ENCODE measurements around the gene HDDC3.
"Not testable (repeated sequence)": the region's sequence is repeated elsewhere in the genome, so short reads cannot be mapped to it uniquely, and the experiment has no call there.

HDDC3 gene

GRCh38 chr15:90911302-90911623 lies 21.1 kb downstream of the HDDC3 start:
- Mint-ChIP-seq H3K27ac (no peak overlapping the region), H3K27me3 (no peaks in the 10 kb centered on the region), H3K9me3 (no peaks in the 10 kb centered on the region), H3K36me3 (ENCODE audit: low read depth) (peaks cover 37% of the 10 kb centered on the region), H3K4me1 (no peaks in the 10 kb centered on the region), H3K4me3 (no peak overlapping the region)
- no peak for DNase-seq
- no peak for ATAC-seq

GRCh38 chr15:90910441-90911301 lies 21.7 kb downstream of the HDDC3 start:
- Mint-ChIP-seq H3K27me3 (no peaks in the 10 kb centered on the region), H3K27ac (no peak overlapping the region), H3K36me3 (ENCODE audit: low read depth) (peaks cover 42% of the 10 kb centered on the region), H3K4me1 (peaks cover under 1% of the 10 kb centered on the region), H3K9me3 (no peaks in the 10 kb centered on the region), H3K4me3 (no peak overlapping the region)
- DNase-seq (no peak), ATAC-seq (no peak)

GRCh38 chr15:90909976-90910375 lies 22.4 kb downstream of the HDDC3 start:
- no peak for ATAC-seq
- Mint-ChIP-seq H3K9me3 (no peaks in the 10 kb centered on the region), H3K36me3 (ENCODE audit: low read depth) (peaks cover 44% of the 10 kb centered on the region), H3K4me3 (no peak overlapping the region), H3K4me1 (peaks cover 4% of the 10 kb centered on the region), H3K27ac (no peak overlapping the region), H3K27me3 (no peaks in the 10 kb centered on the region)
- DNase-seq, result no peak

- H3K4me3 Mint-ChIP-seq, H3K27me3 Mint-ChIP-seq, DNase-seq, ATAC-seq, H3K4me1 Mint-ChIP-seq, H3K27ac Mint-ChIP-seq, H3K9me3 Mint-ChIP-seq: not testable (repeated sequence)
- peaks cover 45% of the 10 kb centered on the region for H3K36me3 Mint-ChIP-seq (ENCODE audit: low read depth)
Measured at GRCh38 chr15:90909449-90909848, 22.9 kb downstream of the HDDC3 start.

- H3K27me3 Mint-ChIP-seq, result no peaks in the 10 kb centered on the region
- H3K27ac Mint-ChIP-seq, result no peak overlapping the region
- H3K36me3 Mint-ChIP-seq (ENCODE audit: low read depth), result peaks cover 35% of the 10 kb centered on the region
- H3K4me3 Mint-ChIP-seq, result no peak overlapping the region
- DNase-seq (no peak), ATAC-seq (no peak)
- H3K4me1 Mint-ChIP-seq, result peaks cover 14% of the 10 kb centered on the region
- no peaks in the 10 kb centered on the region for H3K9me3 Mint-ChIP-seq
Measured at GRCh38 chr15:90907838-90908507, 24.4 kb downstream of the HDDC3 start.

- Mint-ChIP-seq H3K36me3 (ENCODE audit: low read depth) (peaks cover 32% of the 10 kb centered on the region), H3K9me3 (no peaks in the 10 kb centered on the region), H3K4me3 (no peak overlapping the region), H3K27ac (no peak overlapping the region), H3K4me1 (peaks cover 15% of the 10 kb centered on the region), H3K27me3 (no peaks in the 10 kb centered on the region)
- DNase-seq (no peak), ATAC-seq (no peak)
Measured at GRCh38 chr15:90907051-90907660, 25.2 kb downstream of the HDDC3 start.

GRCh38 chr15:90906181-90906849 lies 26.0 kb downstream of the HDDC3 start:
- peaks cover 23% of the 10 kb centered on the region for H3K4me1 Mint-ChIP-seq
- H3K4me3 Mint-ChIP-seq, result no peak overlapping the region
- no peak overlapping the region for H3K27ac Mint-ChIP-seq

GRCh38 chr15:90905306-90906180 lies 26.8 kb downstream of the HDDC3 start:
- no peak overlapping the region for H3K4me3 Mint-ChIP-seq
- no peak for ATAC-seq
- H3K9me3 Mint-ChIP-seq, result no peaks in the 10 kb centered on the region
- no peak overlapping the region for H3K27ac Mint-ChIP-seq
- no peak for DNase-seq
- H3K27me3 Mint-ChIP-seq, result no peaks in the 10 kb centered on the region
- peaks cover 27% of the 10 kb centered on the region for H3K4me1 Mint-ChIP-seq
- H3K36me3 Mint-ChIP-seq (ENCODE audit: low read depth), result peaks cover 32% of the 10 kb centered on the region

More at GRCh38 chr15:90906181-90906849, 26.0 kb downstream of the HDDC3 start:
- Mint-ChIP-seq H3K9me3 (no peaks in the 10 kb centered on the region), H3K36me3 (ENCODE audit: low read depth) (peaks cover 32% of the 10 kb centered on the region), H3K27me3 (no peaks in the 10 kb centered on the region)
- DNase-seq (no peak), ATAC-seq (no peak)

- Mint-ChIP-seq H3K36me3 (ENCODE audit: low read depth) (peaks cover 32% of the 10 kb centered on the region), H3K9me3 (no peaks in the 10 kb centered on the region), H3K4me3 (no peak overlapping the region), H3K27me3 (no peaks in the 10 kb centered on the region), H3K27ac (no peak overlapping the region), H3K4me1 (peaks cover 30% of the 10 kb centered on the region)
- DNase-seq (no peak), ATAC-seq (no peak)
Measured at GRCh38 chr15:90904746-90905145, 27.6 kb downstream of the HDDC3 start.

GRCh38 chr15:90903733-90904536 lies 28.4 kb downstream of the HDDC3 start:
- ATAC-seq, result no peak
- Mint-ChIP-seq H3K27ac (peak overlapping the region; percentile 72), H3K27me3 (no peaks in the 10 kb centered on the region), H3K4me1 (peaks cover 31% of the 10 kb centered on the region), H3K4me3 (peak overlapping the region; percentile 81), H3K9me3 (no peaks in the 10 kb centered on the region), H3K36me3 (ENCODE audit: low read depth) (peaks cover 29% of the 10 kb centered on the region)
- DNase-seq, result peak; percentile 20

- DNase-seq (peak; percentile 85), ATAC-seq (peak; percentile 72)
- H3K27ac Mint-ChIP-seq, result peak within 1 kb of the TSS; percentile 91
- no peaks in the 10 kb centered on the region for H3K27me3 Mint-ChIP-seq
- H3K4me1 Mint-ChIP-seq, result peaks cover 31% of the 10 kb centered on the region
- peak within 1 kb of the TSS; percentile 85 for H3K4me3 Mint-ChIP-seq
- H3K36me3 Mint-ChIP-seq (ENCODE audit: low read depth), result peaks cover 24% of the 10 kb centered on the region
- H3K9me3 Mint-ChIP-seq, result no peaks in the 10 kb centered on the region
Measured at GRCh38 chr15:90902840-90903732, 29.3 kb downstream of the HDDC3 start, which contains the start of gene MAN2A2. MAN2A2 (plus strand) TSS chr15:90903302; CDS start chr15:90904208, 906 bp downstream.

GRCh38 chr15:90902040-90902839 lies 30.1 kb downstream of the HDDC3 start:
- Mint-ChIP-seq H3K36me3 (ENCODE audit: low read depth) (peaks cover 19% of the 10 kb centered on the region), H3K27ac (peak overlapping the region; percentile 91), H3K4me1 (peaks cover 31% of the 10 kb centered on the region), H3K9me3 (no peaks in the 10 kb centered on the region), H3K4me3 (peak overlapping the region; percentile 85), H3K27me3 (no peaks in the 10 kb centered on the region)
- peak; percentile 79 for ATAC-seq
- DNase-seq, result peak; percentile 70

Measured in activated naive CD8-positive, alpha-beta T cell treated with anti-CD3 and anti-CD28 coated beads, Interleukin-2, amount 50 U/mL, for 24 hours (primary cell).